Measurements from ENCODE around the gene RGS9BP. TPM values are rescaled to one million over a fixed set of nuclear protein-coding genes. Genes with fewer than 3 reads are reported as not detected.
A peak's percentile ranks its signal among the peaks of the same experiment; 100 is the strongest.

Gene RGS9BP
- total and polyA plus RNA-seq, 9 donors = 0.08 to 0.49 (median 0.18) TPM; not detected in 1

DNA sequence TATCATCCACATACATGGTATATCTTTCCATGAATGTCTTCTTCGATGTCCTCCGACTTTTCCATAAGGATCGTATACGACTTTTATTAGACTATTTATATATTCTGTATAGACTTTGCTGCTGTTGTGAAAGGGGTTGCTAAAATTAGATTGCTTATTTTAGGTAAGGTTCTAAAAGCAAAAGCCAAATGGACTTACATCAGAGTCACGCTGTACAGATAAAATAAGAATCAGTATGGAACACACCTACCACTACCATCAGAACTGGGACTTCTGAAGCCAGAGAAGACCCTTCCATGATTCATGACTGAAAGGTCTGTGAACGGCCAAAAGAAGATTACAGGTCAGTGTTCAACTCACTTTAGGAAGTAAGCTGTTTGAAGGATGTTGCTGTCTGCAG is 9.6 kb upstream of the RGS9BP start:
- H3K36me3 ChIP-seq (ENCODE audit: control insufficient read depth, insufficient read depth, low read length) = no peaks in the 10 kb centered on the region
- no peaks in the 10 kb centered on the region for H3K4me1 ChIP-seq (ENCODE audit: control insufficient read depth, insufficient read depth, low read length)
- no peaks in the 10 kb centered on the region for H3K27me3 ChIP-seq (ENCODE audit: control insufficient read depth, insufficient read depth, low read length)
- no peak overlapping the region for H3K27ac ChIP-seq (ENCODE audit: low read length)
- H3K4me3 ChIP-seq (ENCODE audit: low read length) = no peak overlapping the region
- DNase-seq = no peak
- H3K9me3 ChIP-seq (replicated peaks; ENCODE audit: control insufficient read depth, low read depth, low read length) = no peaks in the 10 kb centered on the region
- WGBS (ENCODE audit: insufficient coverage) = no CpG with 5 or more reads among the region's 6 CpGs

DNA sequence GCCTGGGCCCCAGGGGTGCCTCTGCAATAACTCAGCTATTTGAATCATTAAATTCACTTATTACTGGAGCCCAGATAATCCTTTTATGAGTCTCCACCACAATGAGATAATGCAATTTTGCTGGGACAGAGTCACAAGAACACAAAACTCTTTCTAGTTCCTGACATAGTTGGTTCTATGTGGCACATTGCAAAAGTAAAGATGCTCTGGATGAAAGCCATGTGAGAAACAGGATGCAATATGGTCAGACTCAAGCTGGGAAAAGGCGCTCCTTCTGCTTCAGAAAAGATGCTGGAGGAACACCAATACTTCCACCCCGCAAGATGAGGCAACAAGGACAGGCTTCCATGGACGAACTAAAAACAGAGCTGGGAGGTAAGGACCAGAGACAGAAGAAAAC is 6.3 kb upstream of the RGS9BP start:
- Histone ChIP-seq H3K4me1 (ENCODE audit: control insufficient read depth, insufficient read depth, low read length) (peaks cover 14% of the 10 kb centered on the region), H3K4me3 (ENCODE audit: low read length) (no peak overlapping the region), H3K36me3 (ENCODE audit: control insufficient read depth, insufficient read depth, low read length) (no peaks in the 10 kb centered on the region), H3K27ac (ENCODE audit: low read length) (no peak overlapping the region), H3K9me3 (replicated peaks; ENCODE audit: control insufficient read depth, low read depth, low read length) (no peaks in the 10 kb centered on the region), H3K27me3 (ENCODE audit: control insufficient read depth, insufficient read depth, low read length) (no peaks in the 10 kb centered on the region)
- DNase-seq = no peak
- WGBS (ENCODE audit: insufficient coverage) = 50% methylated on average over 1 of the region's 3 CpGs

DNA sequence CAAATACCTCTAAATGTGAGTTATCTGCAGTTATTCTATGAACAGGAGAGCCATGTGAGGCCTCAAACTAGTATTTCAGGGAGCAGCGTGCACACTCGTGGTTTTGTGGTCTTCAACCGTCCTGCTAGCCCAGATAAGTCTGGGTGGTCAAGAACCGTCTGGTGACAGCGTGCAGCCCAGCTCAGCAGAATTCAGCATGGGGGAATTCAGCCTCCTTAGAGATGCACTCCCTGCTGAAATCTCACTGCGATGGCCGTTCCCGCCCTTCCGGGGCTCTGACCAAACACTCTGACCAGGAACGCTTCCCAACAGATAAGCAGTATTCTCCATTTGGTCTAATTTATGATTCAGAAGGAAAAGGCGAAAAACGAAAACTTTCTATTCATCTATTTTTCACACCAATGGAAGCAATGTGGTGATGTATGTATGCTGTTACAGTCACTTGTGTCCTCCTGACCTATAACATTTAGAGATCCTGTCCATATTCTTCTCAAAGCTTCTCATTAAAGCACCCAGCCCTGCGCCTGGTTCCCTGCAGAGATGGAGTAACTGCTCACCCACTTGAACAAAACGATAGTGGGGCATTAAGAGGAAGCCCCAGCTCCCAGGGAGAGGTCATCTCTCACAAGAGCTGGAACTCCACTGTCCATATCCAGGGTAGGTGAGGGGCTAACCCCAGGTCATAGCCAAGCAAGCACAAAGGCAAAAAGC is 3.6 kb upstream of the RGS9BP start:
- Histone ChIP-seq H3K27me3 (ENCODE audit: control insufficient read depth, insufficient read depth, low read length) (peaks cover 18% of the 10 kb centered on the region), H3K4me1 (ENCODE audit: control insufficient read depth, insufficient read depth, low read length) (peaks cover 27% of the 10 kb centered on the region), H3K27ac (ENCODE audit: low read length) (no peak overlapping the region), H3K4me3 (ENCODE audit: low read length) (no peak overlapping the region), H3K36me3 (ENCODE audit: control insufficient read depth, insufficient read depth, low read length) (no peaks in the 10 kb centered on the region), H3K9me3 (replicated peaks; ENCODE audit: control insufficient read depth, low read depth, low read length) (no peaks in the 10 kb centered on the region)
- no peak for DNase-seq
- WGBS (ENCODE audit: insufficient coverage) = 78% methylated on average over 5 of the region's 14 CpGs

DNA sequence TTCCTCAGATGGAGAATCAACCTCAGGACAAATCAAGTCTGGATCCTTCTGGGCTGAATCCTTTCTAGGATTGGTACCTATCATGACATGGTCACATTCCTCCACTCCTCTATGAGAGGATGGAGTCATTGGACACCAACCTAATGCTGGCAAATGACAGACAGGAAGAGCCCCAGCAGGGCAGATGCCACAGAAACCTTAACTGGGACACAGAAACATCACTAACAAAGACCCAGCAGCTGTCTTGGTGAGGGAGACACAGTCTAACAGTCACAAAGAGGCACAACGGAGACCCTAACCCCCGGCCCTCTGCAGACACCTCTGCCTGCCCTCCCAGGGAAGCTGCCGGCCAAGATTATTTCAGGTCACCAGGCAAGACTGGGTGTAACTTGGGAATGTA is 2.8 kb upstream of the RGS9BP start:
- H3K27ac ChIP-seq (ENCODE audit: low read length) = no peak overlapping the region
- WGBS (ENCODE audit: insufficient coverage) = 90% methylated on average over 2 of the region's 3 CpGs
- H3K4me3 ChIP-seq (ENCODE audit: low read length) = no peak overlapping the region
- H3K27me3 ChIP-seq (ENCODE audit: control insufficient read depth, insufficient read depth, low read length) = peaks cover 26% of the 10 kb centered on the region
- peaks cover 35% of the 10 kb centered on the region for H3K4me1 ChIP-seq (ENCODE audit: control insufficient read depth, insufficient read depth, low read length)
- H3K9me3 ChIP-seq (replicated peaks; ENCODE audit: control insufficient read depth, low read depth, low read length) = no peaks in the 10 kb centered on the region
- H3K36me3 ChIP-seq (ENCODE audit: control insufficient read depth, insufficient read depth, low read length) = no peaks in the 10 kb centered on the region
- DNase-seq = no peak

DNA sequence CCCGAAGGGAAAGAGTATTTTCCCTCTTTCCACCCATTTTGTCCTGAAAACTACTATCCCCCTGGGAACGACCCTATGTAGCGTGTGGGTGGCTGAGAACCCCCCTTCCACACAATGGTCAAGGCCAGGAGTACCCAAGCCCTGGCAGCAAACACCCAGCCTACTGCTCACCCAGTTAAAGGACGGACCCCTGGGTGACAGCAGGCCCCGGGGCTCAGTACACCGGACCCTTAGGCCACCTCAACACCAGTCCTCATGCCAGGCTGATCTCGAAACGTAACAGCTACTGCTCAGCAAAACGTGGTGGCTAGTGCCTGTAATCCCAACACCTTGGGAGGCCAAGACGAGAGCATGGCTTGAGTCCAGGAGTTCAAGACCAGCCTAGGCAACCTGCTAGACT is 2.1 kb upstream of the RGS9BP start:
- no peaks in the 10 kb centered on the region for H3K9me3 ChIP-seq (replicated peaks; ENCODE audit: control insufficient read depth, low read depth, low read length)
- no peak overlapping the region for H3K27ac ChIP-seq (ENCODE audit: low read length)
- peaks cover 36% of the 10 kb centered on the region for H3K4me1 ChIP-seq (ENCODE audit: control insufficient read depth, insufficient read depth, low read length)
- no peak overlapping the region for H3K4me3 ChIP-seq (ENCODE audit: low read length)
- WGBS (ENCODE audit: insufficient coverage) = 85% methylated on average over 7 of the region's 10 CpGs
- H3K36me3 ChIP-seq (ENCODE audit: control insufficient read depth, insufficient read depth, low read length) = no peaks in the 10 kb centered on the region
- DNase-seq = no peak
- peaks cover 33% of the 10 kb centered on the region for H3K27me3 ChIP-seq (ENCODE audit: control insufficient read depth, insufficient read depth, low read length)

DNA sequence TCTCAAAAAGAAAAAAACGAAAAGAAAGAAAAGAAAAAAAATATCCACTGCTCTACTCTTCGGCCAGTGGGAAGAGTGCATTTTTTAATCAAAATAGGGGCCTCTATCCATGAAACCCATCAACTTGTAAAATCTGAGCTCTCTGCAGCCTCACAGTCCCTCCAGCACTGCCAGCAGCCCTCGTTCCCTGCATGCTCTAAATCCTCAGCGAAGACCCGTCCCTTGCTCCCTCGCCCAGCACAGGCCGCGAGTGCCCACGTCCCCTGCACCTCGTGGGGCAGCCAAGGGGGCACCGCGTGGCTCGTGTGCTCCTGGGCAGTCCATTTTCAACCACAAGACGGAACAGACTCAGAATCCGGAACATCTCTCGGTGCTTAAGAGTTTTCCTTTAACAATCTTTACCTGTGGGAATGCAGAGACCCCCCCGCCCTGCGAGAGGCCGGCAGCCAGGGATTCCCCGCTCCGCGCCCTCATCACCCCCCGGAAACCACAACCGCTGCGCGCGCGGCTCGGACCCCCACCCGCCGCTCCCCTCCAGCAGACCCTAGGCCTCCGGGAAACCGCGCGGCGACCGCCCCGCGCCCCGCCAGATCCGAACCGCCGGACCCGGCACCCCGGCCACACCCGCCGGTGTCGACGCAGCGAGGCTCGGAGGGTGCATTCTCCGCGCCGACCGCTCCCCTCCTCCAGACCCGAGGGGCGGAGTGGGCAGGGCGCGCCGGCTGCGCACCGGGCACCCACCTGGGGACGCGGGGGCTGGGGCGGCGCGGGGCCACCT is 1.3 kb upstream of the RGS9BP start:
- Histone ChIP-seq H3K4me3 (ENCODE audit: low read length) (peak overlapping the region; percentile 81), H3K4me1 (ENCODE audit: control insufficient read depth, insufficient read depth, low read length) (peaks cover 36% of the 10 kb centered on the region), H3K27me3 (ENCODE audit: control insufficient read depth, insufficient read depth, low read length) (peaks cover 37% of the 10 kb centered on the region), H3K27ac (ENCODE audit: low read length) (no peak overlapping the region), H3K36me3 (ENCODE audit: control insufficient read depth, insufficient read depth, low read length) (no peaks in the 10 kb centered on the region), H3K9me3 (replicated peaks; ENCODE audit: control insufficient read depth, low read depth, low read length) (no peaks in the 10 kb centered on the region)
- under 1% methylated on average over 51 of the region's 67 CpGs for WGBS (ENCODE audit: insufficient coverage)
- DNase-seq = no peak

DNA sequence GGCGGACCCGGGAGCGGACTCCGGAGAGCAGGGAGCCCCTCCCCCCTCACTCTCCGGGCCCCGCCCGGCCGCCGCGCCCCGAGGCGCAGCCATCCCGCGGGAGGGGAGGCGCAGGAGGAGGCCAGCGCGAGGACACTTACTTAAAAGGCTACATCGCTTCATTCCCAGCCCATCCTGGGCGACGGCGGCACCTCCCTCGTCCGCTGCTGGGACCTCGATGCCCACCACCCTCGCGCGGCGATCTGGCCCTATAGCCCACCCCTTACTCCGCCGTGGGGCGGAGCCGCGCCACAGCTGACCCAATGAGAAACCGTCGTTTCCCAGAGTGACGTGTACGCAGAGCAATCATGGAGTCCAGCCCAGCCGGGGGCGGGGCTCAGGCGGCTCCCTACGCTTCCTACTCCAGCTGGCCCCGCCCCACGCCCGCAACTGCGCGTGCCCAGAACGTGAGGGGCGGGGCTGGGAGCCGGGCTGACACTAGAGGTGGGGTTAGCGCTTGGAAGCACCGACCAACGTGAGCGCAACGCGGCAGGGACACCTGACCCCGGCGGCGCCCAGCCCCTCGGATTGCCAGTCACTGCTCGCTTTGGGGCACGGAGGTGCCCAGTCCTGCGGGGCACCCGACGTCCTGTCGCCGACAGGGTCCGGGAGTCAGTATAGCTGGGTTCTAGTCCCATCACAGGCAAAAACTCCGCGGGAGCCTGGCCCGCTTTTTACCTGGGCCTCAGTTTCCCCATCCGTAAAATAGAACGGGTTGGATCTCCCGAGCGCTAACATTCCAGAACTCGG is 523 bp upstream of the RGS9BP start, which contains the start of gene ANKRD27:
Gene ANKRD27, minus strand, starts transcription at position 250 of the 789 bp plus-strand sequence. CDS start 16,165 bp downstream, outside the sequence.
- H3K9me3 ChIP-seq (replicated peaks; ENCODE audit: control insufficient read depth, low read depth, low read length) = no peaks in the 10 kb centered on the region
- WGBS (ENCODE audit: insufficient coverage) = under 1% methylated on average over 68 of the region's 75 CpGs
- no peaks in the 10 kb centered on the region for H3K36me3 ChIP-seq (ENCODE audit: control insufficient read depth, insufficient read depth, low read length)
- H3K4me1 ChIP-seq (ENCODE audit: control insufficient read depth, insufficient read depth, low read length) = peaks cover 36% of the 10 kb centered on the region
- peak within 1 kb of the TSS; percentile 35 for H3K27ac ChIP-seq (ENCODE audit: low read length)
- DNase-seq = peak; percentile 99
- peak within 1 kb of the TSS; percentile 81 for H3K4me3 ChIP-seq (ENCODE audit: low read length)
- H3K27me3 ChIP-seq (ENCODE audit: control insufficient read depth, insufficient read depth, low read length) = peaks cover 42% of the 10 kb centered on the region

DNA sequence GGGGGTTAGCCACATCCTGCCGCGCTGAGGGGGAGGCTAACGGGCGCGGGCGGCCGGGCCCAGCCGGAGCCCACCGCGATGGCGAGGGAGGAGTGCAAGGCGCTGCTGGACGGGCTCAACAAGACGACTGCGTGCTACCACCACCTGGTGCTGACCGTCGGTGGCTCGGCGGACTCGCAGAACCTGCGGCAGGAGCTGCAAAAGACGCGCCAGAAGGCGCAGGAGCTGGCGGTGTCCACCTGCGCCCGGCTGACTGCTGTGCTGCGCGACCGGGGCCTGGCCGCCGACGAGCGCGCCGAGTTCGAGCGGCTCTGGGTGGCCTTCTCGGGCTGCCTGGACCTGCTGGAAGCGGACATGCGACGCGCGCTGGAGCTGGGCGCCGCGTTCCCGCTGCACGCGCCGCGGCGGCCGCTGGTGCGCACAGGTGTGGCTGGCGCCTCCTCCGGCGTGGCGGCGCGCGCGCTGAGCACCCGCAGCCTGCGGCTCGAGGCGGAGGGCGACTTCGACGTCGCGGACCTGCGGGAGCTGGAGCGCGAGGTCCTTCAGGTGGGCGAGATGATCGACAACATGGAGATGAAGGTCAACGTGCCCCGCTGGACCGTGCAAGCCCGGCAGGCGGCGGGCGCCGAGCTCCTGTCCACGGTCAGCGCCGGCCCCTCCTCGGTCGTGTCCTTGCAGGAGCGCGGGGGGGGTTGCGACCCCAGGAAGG is 692 bp downstream of the RGS9BP start:
- Histone ChIP-seq H3K4me3 (ENCODE audit: low read length) (no peak overlapping the region), H3K36me3 (ENCODE audit: control insufficient read depth, insufficient read depth, low read length) (no peaks in the 10 kb centered on the region), H3K27me3 (ENCODE audit: control insufficient read depth, insufficient read depth, low read length) (peaks cover 43% of the 10 kb centered on the region), H3K27ac (ENCODE audit: low read length) (no peak overlapping the region), H3K9me3 (replicated peaks; ENCODE audit: control insufficient read depth, low read depth, low read length) (no peaks in the 10 kb centered on the region), H3K4me1 (ENCODE audit: control insufficient read depth, insufficient read depth, low read length) (peaks cover 36% of the 10 kb centered on the region)
- DNase-seq = no peak
- under 1% methylated on average over 93 of the region's 93 CpGs for WGBS (ENCODE audit: insufficient coverage)

DNA sequence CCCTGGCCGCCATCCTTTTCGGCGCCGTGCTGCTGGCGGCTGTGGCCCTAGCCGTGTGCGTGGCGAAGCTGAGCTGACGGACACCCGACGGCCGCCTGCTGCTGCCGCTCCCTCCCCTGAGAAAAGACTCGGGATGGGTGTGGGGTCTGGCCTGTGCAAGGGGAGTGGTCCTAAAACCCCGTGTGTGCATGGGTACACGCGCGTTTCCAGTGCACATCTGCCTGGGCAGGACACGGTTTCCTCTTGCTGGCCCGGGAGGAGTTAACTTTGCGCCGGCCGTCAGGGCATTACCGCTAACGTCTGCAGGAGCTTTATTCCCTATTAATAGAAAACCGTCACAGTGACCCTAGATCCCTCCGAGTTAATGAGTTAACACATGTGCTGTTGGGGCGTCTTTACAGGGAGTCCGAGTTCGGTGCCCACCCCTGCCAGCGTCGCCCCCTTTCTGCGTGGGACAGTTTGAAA is 1.3 kb downstream of the RGS9BP start:
- Histone ChIP-seq H3K27ac (ENCODE audit: low read length) (no peak overlapping the region), H3K27me3 (ENCODE audit: control insufficient read depth, insufficient read depth, low read length) (peaks cover 47% of the 10 kb centered on the region), H3K36me3 (ENCODE audit: control insufficient read depth, insufficient read depth, low read length) (no peaks in the 10 kb centered on the region), H3K4me1 (ENCODE audit: control insufficient read depth, insufficient read depth, low read length) (peaks cover 36% of the 10 kb centered on the region), H3K9me3 (replicated peaks; ENCODE audit: control insufficient read depth, low read depth, low read length) (no peaks in the 10 kb centered on the region), H3K4me3 (ENCODE audit: low read length) (no peak overlapping the region)
- no peak for DNase-seq
- 2% methylated on average over 18 of the region's 33 CpGs for WGBS (ENCODE audit: insufficient coverage)
